ENCODE data around the gene LRBA.

DNA sequence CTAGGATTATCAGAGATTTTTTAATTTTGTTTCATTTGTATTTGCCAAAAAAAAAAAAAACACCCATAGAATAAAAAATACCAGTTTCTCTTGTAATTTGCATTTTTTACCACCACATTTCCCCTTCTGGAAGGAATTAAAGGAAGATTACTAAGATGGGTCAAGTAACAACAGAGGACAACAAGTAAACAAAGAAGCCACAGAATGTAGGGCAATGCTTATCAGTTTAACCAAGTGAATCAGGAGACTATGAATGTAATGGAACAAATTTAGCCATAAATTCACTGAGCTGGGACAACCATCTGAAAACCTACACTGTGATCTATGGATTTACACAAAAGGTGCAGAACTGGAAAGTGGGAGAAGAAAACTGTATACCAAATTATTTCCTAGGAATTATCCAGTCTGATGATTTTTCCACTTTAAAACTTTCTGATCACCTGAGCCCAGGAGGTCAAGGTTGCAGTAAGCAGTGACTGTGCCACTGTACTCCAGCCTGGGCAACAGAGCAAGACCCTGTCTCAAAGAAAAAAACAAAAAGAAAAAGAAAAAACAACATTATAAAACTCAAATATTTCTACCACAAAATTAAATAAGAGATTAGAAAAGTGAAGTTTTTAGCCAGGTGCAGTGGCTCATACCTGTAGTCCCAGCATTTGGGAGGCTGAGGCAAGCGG lies 32.4 kb downstream of the LRBA start:
- TF ChIP-seq POLR2A (IDR thresholded peaks at IDR 0.05): no peak
- TF ChIP-seq, protein P1, sequence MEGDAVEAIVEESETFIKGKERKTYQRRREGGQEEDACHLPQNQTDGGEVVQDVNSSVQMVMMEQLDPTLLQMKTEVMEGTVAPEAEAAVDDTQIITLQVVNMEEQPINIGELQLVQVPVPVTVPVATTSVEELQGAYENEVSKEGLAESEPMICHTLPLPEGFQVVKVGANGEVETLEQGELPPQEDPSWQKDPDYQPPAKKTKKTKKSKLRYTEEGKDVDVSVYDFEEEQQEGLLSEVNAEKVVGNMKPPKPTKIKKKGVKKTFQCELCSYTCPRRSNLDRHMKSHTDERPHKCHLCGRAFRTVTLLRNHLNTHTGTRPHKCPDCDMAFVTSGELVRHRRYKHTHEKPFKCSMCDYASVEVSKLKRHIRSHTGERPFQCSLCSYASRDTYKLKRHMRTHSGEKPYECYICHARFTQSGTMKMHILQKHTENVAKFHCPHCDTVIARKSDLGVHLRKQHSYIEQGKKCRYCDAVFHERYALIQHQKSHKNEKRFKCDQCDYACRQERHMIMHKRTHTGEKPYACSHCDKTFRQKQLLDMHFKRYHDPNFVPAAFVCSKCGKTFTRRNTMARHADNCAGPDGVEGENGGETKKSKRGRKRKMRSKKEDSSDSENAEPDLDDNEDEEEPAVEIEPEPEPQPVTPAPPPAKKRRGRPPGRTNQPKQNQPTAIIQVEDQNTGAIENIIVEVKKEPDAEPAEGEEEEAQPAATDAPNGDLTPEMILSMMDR (IDR thresholded peaks at IDR 0.05): no peak

Data from body of pancreas (tissue), 4 donors.